Measurements from ENCODE around the gene LST1.
A peak's percentile ranks its signal among the peaks of the same experiment; 100 is the strongest.

LST1 gene

GRCh38 chr6:31586008-31586407 is at the start of gene LST1:
LST1 (plus strand) TSS chr6:31586277; CDS start chr6:31587300, 1,023 bp downstream.
- no peak for DNase-seq (ENCODE audit: low read depth in 2 of 2)

GRCh38 chr6:31538805-31539400 is 47.2 kb upstream of the LST1 start:
- no peak for DNase-seq (ENCODE audit: low read depth in 2 of 2)

- no peak for DNase-seq (ENCODE audit: low read depth in 2 of 2)
Observed at GRCh38 chr6:31540640-31541039, 45.4 kb upstream of the LST1 start.

GRCh38 chr6:31541059-31541657 is 44.9 kb upstream of the LST1 start:
- peak in 1 of 2 donors; percentile 34 for DNase-seq (ENCODE audit: low read depth in 2 of 2)

- peak; percentile 90 for DNase-seq (ENCODE audit: low read depth in 2 of 2)
Observed at GRCh38 chr6:31541658-31542521, 44.2 kb upstream of the LST1 start, which contains the start of gene DDX39B. DDX39B (minus strand) TSS chr6:31542003; CDS start chr6:31540532, 1,471 bp downstream.

GRCh38 chr6:31543639-31544038 is 42.4 kb upstream of the LST1 start:
- DNase-seq (ENCODE audit: low read depth in 2 of 2): no peak

GRCh38 chr6:31544676-31545075 is 41.4 kb upstream of the LST1 start:
- DNase-seq (ENCODE audit: low read depth in 2 of 2): no peak

GRCh38 chr6:31545291-31545690 is 40.8 kb upstream of the LST1 start:
- DNase-seq (ENCODE audit: low read depth in 2 of 2): no peak

- peak; percentile 73 to 76 for DNase-seq (ENCODE audit: low read depth in 2 of 2)
Observed at GRCh38 chr6:31546339-31546957, 39.6 kb upstream of the LST1 start, which contains the start of gene ATP6V1G2. ATP6V1G2 (minus strand) TSS chr6:31546608; CDS start chr6:31546559, 49 bp downstream.

GRCh38 chr6:31546958-31547726 is 38.9 kb upstream of the LST1 start, which contains the start of gene NFKBIL1:
NFKBIL1 (plus strand) TSS chr6:31547608; CDS start chr6:31547695, 87 bp downstream.
- peak; percentile 88 to 90 for DNase-seq (ENCODE audit: low read depth in 2 of 2)

GRCh38 chr6:31547727-31548543 is 38.1 kb upstream of the LST1 start:
- DNase-seq (ENCODE audit: low read depth in 2 of 2): no peak

- no peak for DNase-seq (ENCODE audit: low read depth in 2 of 2)
Observed at GRCh38 chr6:31548544-31548873, 37.6 kb upstream of the LST1 start.

- peak in 1 of 2 donors; percentile 45 for DNase-seq (ENCODE audit: low read depth in 2 of 2)
Observed at GRCh38 chr6:31551371-31551770, 34.7 kb upstream of the LST1 start.

- DNase-seq (ENCODE audit: low read depth in 2 of 2): no peak
Observed at GRCh38 chr6:31556307-31556706, 29.8 kb upstream of the LST1 start.

GRCh38 chr6:31557443-31558317 is 28.4 kb upstream of the LST1 start:
- no peak for DNase-seq (ENCODE audit: low read depth in 2 of 2)

- no peak for DNase-seq (ENCODE audit: low read depth in 2 of 2)
Observed at GRCh38 chr6:31558318-31558625, 27.8 kb upstream of the LST1 start.

GRCh38 chr6:31558631-31559500 is 27.2 kb upstream of the LST1 start:
- DNase-seq (ENCODE audit: low read depth in 2 of 2): peak; percentile 70 to 73

GRCh38 chr6:31559606-31559957 is 26.5 kb upstream of the LST1 start:
- DNase-seq (ENCODE audit: low read depth in 2 of 2): no peak

Data from stimulated activated CD8-positive, alpha-beta memory T cell treated with anti-CD3 and anti-CD28 coated beads, Interleukin-7, amount 100 ng/mL, for 4 hours (primary cell).